Activated CD4-positive, alpha-beta T cell treated with anti-CD3 and anti-CD28 coated beads for 4 hours (primary cell): ENCODE results near the gene STRN4.

Source experiments
- DNase-seq, 2 donors: peaks; one replicate each; pipeline ENCODE4 v3.0.0-alpha.2; 2020

STRN4 gene

DNA sequence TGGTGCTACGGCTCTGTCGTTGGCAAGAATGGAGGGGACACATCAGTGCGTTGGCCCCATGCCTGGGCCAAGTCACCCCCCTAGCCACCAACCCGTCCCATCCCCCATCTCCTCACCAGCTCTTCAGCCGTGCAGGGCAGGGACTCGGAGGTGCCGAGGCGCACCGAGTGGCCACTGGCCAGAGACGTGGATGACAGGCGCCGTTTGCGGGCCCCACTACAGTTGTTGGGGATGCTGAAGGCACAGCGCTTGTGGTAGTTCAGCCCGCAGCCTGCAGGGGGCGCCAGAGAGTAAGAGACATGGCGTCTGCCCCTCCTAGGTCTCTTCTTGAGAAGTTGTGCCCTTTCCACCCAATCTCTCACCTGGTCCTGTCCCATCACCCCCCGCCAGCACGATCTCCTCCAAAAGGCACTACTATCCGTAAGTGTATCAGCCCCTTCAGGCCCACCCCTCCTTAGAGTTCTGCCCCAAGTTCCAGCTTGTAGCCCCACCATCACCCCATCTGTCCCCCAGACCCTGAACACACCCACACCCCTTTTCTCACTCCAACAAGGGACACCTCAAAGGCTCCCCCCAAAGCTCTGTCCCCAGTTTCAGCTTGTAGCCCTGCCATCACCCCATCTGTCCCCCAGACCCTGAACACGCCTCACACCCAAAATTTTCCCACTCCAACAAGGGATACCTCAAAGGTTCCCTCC, 41.7 kb downstream of the STRN4 start:
- DNase-seq = peak; percentile 74 to 92

DNA sequence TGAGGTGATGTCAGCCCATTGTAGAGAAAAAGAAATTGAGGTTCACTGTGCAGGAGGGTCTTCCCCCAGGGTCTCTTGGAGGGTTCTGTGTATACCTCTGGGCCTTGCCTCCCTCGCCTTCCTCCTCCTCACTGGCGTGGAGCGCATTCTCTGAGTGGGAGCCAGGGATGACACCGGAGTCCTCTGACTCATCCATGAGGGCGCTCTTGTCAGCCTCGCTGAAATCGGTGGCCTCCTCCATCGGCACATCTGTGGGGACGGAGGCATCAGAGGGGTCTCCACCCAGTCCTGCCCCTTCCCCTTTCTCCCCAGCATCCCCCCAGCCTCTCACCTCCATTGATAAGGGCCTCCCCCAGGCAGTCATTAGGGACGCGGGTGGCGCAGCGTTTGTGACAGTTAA, 45.5 kb downstream of the STRN4 start:
- no peak for DNase-seq

DNA sequence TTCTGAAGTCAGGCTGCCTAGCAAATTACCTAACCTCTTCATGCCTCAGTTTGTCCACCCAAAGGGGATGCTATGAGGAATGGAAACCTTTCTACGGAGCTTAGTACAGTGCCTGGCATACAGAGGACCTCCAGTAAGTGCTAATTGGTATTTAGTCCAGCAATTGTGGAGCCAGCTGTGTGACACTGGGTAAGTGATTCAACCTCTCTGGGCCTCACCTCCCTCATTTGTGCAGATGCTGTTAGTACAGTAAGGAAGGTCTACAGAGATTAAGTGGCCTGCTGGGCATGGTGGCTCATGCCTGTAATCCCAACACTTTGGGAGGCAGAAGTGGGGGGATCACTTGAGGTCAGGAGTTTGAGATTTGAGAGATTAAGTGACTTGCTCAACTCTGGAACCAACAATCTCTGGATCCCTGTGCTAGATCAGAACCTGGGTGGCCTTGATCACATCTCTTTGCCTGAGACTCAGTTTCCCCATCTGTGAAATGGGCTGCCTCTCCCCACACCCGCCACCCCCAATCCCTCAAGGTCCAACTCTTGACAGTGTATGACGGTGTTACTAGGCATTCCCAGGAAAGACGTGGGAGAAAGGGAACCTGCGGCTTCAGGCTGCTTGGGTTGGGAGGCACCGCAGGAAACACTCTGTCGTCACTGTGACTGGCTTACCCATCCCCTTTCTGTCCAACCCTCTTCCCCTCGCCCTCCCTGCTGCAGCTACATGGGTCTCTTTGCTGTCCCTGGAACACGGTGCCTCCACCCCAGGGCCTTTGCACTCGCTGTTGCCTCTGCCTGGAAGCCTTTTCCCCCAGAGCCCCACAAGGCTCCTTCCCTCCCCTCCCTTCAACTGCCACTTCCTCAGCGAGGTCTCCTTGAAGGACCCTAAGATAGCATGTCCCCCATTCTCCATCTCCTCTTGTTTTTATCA, 47.6 kb downstream of the STRN4 start:
- DNase-seq = no peak

DNA sequence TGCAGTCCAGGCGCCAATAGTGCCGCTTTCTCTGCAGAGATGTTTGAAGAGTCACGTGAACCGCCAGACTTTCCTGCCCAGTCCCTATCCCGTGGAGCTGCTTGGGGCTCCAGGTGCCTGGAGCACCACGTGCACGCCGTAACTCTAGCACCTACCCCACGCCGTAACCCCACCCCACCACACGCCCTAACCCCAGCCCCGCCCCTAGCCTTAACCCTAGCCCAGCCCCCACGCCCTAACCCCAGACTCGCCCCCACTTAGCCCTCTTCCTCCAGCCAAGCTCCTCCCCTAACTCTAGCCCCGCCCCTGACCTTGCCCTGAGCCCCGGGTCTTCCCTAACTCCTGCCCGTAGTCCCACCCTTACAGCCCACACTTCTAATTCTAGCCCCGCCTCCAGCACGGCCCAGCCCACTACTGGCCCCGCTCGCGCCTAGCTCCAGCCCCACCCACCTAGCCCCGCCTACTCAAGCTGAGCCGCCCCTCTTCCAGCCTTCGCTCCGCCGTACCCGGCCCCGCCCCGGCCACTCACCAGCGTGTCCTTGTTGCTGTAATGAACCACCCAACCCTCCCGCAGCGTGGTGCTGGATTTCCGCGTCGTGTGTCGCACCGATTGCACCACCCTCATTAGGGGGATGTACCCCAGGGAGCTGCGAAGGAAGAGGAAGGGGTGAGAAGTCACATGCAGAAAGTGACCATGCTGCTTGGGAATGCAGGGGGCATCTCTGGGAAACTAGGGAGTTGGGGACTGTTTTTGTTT, 48.9 kb downstream of the STRN4 start:
- DNase-seq = no peak

DNA sequence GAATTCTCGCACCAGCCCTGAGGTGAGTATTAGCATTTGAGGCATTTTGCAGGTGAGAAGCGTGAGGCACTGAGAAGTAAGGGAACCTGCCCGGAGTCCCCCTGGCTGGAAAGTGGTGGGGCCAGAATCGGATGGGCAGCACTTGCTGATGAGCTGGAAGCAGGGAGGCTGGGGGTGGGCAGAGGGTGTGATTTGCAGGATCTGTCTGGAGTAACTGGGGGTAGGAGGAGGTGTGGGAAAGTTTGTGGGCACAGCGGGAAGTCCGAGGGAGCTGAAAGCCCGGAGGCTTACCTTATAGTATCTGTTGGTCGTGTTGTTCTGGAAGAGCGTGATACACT, 49.4 kb downstream of the STRN4 start:
- DNase-seq = no peak

DNA sequence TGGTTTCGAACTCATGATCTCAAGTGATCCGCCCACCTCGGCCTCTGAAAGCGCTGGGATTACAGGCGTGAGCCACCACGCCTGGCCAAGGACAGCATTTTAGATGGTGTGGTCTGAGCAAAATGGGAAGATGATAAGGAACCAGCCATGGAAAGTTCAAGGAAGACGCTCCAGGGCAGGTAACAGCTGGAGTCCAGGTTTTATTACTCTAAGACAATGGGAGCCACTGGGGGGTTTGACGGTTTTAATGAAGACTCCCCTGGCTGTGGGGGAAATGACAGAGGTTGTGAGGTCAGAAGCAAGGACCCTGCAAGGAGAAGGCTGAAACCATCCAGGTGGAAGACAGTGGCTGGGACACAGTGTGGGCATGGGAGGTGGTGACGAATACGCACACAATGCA, 50.2 kb downstream of the STRN4 start:
- DNase-seq = no peak

DNA sequence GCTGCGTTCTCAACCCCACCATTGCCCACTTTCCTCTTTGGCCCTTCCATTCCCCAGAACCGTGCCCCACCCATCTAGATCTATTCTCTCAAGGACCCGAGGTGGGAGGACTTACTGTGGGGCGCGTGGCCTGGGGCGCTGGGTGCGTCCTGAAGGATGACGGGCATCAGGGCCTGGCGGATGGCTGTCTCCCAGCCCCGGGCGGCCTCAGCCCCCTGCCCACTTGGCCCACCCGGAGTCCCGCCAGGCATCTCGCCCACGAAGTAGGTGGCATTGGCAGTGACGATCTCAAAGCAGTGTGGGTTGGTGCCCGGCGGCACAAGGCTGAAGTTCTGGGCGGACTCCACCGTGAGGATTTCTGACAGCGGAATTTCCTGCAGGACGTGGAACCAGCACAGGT, 52.5 kb downstream of the STRN4 start:
- DNase-seq = no peak

DNA sequence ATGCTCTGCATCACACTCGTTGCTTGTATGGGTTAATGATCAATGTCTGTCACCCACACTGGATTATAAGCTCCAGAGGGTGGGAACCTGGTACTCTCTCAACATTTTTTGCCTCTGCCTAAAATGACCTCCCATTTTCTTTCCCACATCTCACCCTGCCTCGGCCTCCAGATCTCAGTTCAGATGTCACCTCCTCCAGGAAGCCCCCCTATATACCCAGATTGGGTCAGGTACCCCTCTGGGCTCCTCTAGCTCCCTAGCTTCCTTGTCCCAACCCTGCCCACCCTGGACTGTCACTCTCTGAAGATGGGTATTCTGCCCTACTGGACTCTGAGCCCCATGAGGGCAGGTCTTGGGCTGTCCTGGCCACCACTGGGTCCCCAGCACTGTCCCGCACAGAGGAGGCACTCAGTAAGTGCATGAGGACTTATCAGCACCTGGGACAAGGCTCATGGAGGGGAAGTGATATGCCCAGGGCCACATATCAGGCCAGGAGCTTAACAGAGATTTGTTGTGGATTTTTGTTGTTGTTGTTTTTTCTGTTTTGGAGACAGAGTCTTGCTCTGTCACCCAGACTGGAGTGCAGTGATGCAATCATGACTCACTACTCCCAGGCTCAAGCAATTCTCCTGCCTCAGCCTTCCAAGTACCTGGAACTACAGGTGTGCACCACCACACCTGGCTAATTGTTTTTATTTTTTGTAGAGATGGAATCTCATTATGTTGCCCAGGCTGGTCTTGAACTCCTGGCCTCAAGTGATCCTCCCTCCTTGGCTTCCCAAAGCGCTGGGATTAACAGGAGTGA, 53.1 kb downstream of the STRN4 start:
- no peak for DNase-seq

DNA sequence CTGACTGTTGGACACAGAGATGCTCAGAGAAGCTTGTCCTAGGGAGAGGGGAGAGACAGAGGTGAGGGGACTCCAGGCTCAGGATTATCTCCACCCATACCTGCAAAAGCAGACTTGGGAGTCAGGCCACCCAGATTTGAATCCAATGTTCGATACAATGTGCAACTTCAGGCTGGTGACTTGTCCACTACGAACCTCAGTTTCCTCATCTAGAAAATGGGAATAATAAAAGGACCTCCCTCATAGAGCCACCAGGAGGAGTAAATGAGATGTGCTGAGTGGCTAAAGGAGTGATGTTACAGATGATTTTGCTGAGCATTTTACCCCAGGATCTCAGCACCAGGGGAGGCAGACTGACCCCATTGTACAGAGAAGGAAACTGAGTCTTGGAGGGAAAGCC, 54.3 kb downstream of the STRN4 start:
- no peak for DNase-seq

DNA sequence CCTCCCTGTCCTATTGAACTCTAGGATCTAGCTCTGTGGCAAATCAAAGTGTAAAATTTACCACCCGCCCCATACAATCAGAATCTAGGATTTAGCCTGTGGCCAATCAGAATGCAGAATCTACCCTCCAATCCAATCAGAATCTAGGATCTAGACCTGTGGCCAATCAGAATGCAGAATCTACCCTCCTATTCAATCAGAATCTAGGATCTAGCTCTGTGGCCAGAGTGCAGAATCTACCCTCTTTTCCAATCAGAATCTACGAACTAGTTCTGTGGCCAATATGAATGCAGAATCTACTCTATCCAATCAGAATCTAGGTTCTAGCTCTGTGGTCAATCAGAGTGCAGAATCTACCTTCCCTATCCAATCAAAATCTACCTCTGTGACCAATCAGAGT, 55.1 kb downstream of the STRN4 start:
- no peak for DNase-seq

DNA sequence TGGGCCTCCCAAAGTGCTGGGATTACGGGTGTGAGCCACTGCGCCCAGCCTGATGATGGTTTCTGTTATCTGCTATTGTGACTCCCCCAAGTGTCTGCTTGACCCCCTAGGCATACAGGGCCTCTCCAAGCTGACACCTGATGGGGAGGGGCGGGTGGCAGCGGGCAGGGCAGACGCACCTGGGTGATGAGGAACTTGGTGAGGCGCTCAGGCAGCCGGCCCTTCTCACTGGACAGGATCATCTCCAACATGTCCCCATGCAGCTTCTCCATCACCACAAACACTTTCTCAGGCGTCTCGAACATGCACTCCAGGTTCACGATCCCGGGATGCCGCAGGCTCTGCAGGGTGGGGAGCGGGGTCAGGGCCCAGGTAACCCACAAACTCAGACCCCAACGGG, 56.9 kb downstream of the STRN4 start:
- no peak for DNase-seq

DNA sequence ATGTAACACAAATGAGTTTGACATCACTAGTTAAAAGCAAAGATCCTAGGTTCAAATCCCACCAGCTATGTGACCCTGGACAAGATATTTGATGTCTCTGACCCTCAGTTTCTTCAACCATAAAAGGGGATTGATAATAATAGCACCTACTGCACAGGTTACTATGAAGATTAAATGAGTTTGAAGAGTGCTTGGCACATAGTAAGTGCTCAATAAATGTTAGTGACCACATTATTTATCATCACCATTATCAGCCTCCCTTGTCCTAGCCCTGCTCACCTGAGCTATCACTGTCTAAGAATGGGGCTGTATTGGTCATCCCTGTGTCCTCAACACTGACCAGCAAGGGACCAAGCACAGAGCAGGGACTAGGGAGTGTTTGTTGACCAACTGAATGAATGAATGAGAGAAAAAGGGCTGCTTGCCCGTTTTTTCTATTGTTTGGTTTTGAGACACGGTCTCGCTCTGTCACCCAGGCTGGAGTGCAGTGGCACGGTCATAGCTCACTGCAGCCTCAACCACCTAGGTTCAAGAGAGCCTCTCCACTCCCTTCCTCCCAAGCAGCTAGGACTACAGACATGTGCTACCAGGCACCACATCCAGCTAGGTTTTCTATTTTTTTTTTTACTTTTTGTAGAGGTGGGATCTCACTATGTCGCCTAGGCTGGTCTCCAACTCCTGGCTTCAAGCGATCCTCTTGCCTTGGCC, 58.7 kb downstream of the STRN4 start:
- DNase-seq = no peak

DNA sequence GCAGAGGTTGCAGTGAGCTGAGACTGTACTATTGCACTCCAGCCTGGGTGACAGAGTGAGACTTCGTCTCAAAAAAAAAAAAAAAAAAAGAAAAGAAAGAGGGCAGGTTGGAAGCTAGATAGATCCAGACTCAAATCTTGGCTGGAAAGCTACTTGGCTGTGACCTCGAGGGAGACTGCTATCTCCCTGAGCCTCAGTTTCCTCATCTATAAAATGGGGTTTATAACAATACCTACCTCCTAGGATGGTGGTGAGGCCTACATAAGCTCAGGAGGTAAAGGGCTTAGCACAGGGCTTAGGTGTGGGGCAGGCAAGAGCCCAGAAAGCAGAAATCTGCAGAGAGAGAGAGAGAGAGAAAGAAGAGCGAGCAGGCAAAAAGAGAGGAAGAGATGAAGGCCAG, 61.1 kb downstream of the STRN4 start:
- DNase-seq = no peak

DNA sequence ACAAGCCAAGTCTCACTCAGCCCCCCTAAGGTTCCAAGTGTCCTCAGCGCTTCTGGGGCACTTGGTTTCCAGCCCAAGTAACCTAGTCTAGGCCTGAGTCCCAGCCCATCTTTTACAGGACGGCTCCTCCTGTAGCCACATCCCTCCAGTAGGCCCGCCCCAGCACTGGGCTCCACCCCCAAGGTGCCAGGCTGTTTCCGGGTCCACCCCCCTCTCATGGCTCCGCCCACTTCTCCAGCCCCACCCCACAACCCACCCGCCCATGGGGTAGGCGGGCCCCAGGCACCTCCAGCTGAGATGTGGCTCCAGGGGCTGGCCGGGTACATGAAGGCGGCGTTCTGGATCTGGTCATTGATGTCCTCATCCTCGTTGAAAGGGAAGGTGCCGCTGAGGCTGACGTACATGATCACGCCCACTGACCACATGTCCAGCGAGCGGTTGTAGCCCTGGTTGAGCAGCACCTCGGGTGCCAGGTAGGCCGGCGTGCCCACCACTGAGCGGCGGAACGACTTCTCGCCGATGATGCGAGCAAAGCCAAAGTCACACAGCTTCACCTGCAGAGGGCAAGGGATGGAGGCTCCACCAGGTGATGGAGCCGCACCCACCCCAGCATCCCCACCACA, 68.0 kb downstream of the STRN4 start:
- peak; percentile 30 to 44 for DNase-seq

DNA sequence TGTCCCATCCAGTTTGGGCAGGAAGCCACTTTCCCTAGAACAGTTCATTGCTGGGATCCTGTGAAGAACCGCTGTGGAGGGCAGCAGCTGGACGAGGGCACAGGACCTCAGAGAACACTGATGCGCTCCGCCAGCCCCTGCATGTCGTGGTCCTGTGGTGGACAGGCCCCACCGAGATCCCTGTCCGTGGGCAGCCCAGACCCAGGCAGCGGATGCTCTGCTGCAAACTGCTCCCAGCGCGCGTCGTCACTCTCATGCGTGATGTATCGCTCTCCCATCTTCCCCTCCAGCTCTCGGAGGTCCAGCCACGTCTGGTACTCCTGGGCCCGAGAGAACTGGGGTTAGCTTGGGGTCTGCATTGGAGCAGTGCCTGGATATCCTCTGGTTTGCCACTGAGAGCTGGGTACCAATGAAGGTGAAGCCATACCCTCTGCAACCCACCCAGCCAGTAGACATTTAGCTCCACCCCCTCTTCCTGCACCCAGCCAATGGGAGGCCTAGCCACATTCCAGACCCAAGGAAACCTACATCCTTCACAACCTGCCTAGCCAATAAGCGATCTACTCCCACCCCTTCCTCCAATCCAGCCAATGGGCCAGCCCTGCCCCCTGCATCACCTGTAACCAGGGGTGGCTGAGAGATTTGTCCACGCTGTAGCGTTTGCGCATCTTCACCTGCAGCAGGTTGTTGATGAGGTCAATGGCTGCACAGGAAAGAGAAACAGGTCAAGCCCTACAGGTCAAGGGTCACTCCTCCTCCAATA, 71.7 kb downstream of the STRN4 start:
- no peak for DNase-seq

DNA sequence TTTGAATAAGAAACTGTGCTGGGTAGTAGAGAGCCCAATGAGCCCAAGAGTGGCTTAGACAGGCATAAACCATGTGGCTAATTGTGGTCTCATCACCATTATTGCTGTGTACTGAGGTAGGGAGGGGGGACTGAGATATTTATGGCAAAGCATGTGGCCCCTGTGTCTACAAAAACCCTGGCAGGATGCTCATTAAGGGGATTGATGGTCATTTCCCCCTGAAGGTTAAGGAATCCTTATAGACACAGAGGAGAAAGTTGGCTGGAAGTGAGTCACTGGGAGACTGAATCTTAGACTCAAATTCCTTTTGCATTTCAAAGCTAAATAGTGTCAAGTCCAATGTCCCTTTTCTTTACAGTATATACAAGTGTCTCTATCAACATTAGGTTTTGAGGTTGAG, 75.4 kb downstream of the STRN4 start:
- no peak for DNase-seq
